GM23248 (cell line): ENCODE measurements around the gene CROCC2. TPM values are rescaled to one million over a fixed set of nuclear protein-coding genes. Genes with fewer than 3 reads are reported as not detected.
A peak's percentile ranks its signal among the peaks of the same experiment; 100 is the strongest.

ENCODE experiments used
- DNase-seq: peaks from one replicate; pipeline ENCODE4 v3.0.0-alpha.2; 2015
- H2AFZ ChIP-seq: fragments of 200-600 bp; sonication (generic); 2 replicates; pipeline ENCODE4 v1.6.1; 2016; ENCODE audit warnings: antibody characterized with exemption
- H3F3A ChIP-seq: fragments of 200-600 bp; sonication (generic); 2 replicates; pipeline ENCODE4 v1.6.1; 2016; ENCODE audit warnings: mild to moderate bottlenecking, antibody characterized with exemption, mixed run types; ENCODE audit not compliant: insufficient read depth
- H3K27ac ChIP-seq: fragments of 200-600 bp; sonication (generic); 2 replicates; pipeline ENCODE4 v1.5.1; 2016; ENCODE audit warnings: mild to moderate bottlenecking
- H3K27me3 ChIP-seq: fragments of 200-600 bp; sonication (generic); replicated peaks from 2 replicates; pipeline ENCODE4 v1.6.1; 2016; ENCODE audit warnings: mild to moderate bottlenecking; ENCODE audit not compliant: insufficient read depth
- H3K36me3 ChIP-seq: fragments of 200-600 bp; sonication (generic); 2 replicates; pipeline ENCODE4 v1.6.1; 2016; ENCODE audit warnings: low read depth, mild to moderate bottlenecking
- H3K4me1 ChIP-seq: fragments of 200-600 bp; sonication (generic); 2 replicates; pipeline ENCODE4 v1.6.1; 2016; ENCODE audit warnings: mild to moderate bottlenecking; ENCODE audit not compliant: insufficient read depth
- H3K4me2 ChIP-seq: fragments of 200-600 bp; sonication (generic); one replicate; pipeline ENCODE4 v1.6.1; 2016; ENCODE audit warnings: mild to moderate bottlenecking; ENCODE audit not compliant: unreplicated experiment
- H3K4me3 ChIP-seq: fragments of 200-600 bp; sonication (generic); 2 replicates; pipeline ENCODE4 v1.5.1; 2016; ENCODE audit warnings: mild to moderate bottlenecking
- H3K79me2 ChIP-seq: fragments of 200-600 bp; sonication (generic); 2 replicates; pipeline ENCODE4 v1.6.1; 2016; ENCODE audit warnings: mild to moderate bottlenecking; ENCODE audit not compliant: insufficient read depth
- H3K9ac ChIP-seq: fragments of 200-600 bp; sonication (generic); 2 replicates; pipeline ENCODE4 v1.6.1; 2016; ENCODE audit warnings: mild to moderate bottlenecking
- H3K9me2 ChIP-seq: fragments of 200-600 bp; sonication (generic); 2 replicates; pipeline ENCODE4 v1.6.1; 2016; ENCODE audit warnings: mixed run types, mild to moderate bottlenecking, moderate library complexity; ENCODE audit not compliant: insufficient read depth
- H3K9me3 ChIP-seq: fragments of 200-600 bp; sonication (generic); one replicate; pipeline ENCODE4 v1.6.1; 2017; ENCODE audit warnings: low read depth
- H4K20me1 ChIP-seq: fragments of 200-600 bp; sonication (generic); 2 replicates; pipeline ENCODE4 v1.6.0; 2016; ENCODE audit not compliant: insufficient read depth
- EZH2 ChIP-seq: fragments of 200-600 bp; sonication (generic); IDR thresholded peaks from 2 replicates; pipeline ENCODE4 v1.6.1; 2018; ENCODE audit warnings: antibody characterized with exemption, mild to moderate bottlenecking; ENCODE audit not compliant: insufficient read depth, poor library complexity, severe bottlenecking
- EZH2phosphoT487 ChIP-seq: fragments of 200-600 bp; sonication (generic); IDR thresholded peaks from 2 replicates; pipeline ENCODE4 v1.6.1; 2018; ENCODE audit warnings: antibody characterized with exemption, moderate library complexity, mild to moderate bottlenecking, low read depth; ENCODE audit not compliant: insufficient read depth
- WGBS, 2 experiments: methylation state at CpG; one replicate each; pipeline ENCODE4 v1.1.6; 2015 to 2017; ENCODE audit warnings: low lambda C conversion rate in 2 of 2, low coverage in 1 of 2; ENCODE audit errors: missing lambda C conversion rate in 2 of 2; 5-methylcytosine and 5-hydroxymethylcytosine counted together
- in situ Hi-C: fragments of 300-500 bp; cut with MboI; formaldehyde crosslinking; loops from 2 replicates; pipeline ENCODE4 v1.15.0; 2020
- polyA plus RNA-seq: library from polyadenylated mRNA; unstranded; fragments of >200 nt; fragmentation: Nextera tagmentation; extraction: Ambion mirVana; gene quantifications from 2 replicates; pipeline ENCODE4 v1.2.1, GENCODE V29; 2016
- total RNA-seq: library from RNA; depleted of rRNA; stranded (reverse); fragments of >200 nt; shearing (Covaris generic); gene quantifications from 2 replicates; pipeline ENCODE4 v1.2.3, GENCODE V29; 2014

CROCC2 gene
- total and polyA plus RNA-seq, 2 experiments from 2014 or later, result under 0.01 TPM; not detected in 1

GRCh38 chr2:240894006-240894405 lies 12.1 kb upstream of the CROCC2 start:
- in situ Hi-C loops, result no loop called here

GRCh38 chr2:240894836-240895558 lies 11.1 kb upstream of the CROCC2 start:
- no peak overlapping the region for H3K4me2 ChIP-seq
- no peaks in the 10 kb centered on the region for H3K9me2 ChIP-seq
- TF ChIP-seq EZH2phosphoT487, result no peak
- no peak for TF ChIP-seq EZH2
- H3K9me3 ChIP-seq, result no peaks in the 10 kb centered on the region
- no peaks in the 10 kb centered on the region for H3K36me3 ChIP-seq
- no peaks in the 10 kb centered on the region for H3F3A ChIP-seq
- H2AFZ ChIP-seq, result no peak overlapping the region
- no peak overlapping the region for H3K4me3 ChIP-seq
- in situ Hi-C loops, result no loop called here
- no peak overlapping the region for H3K9ac ChIP-seq
- DNase-seq, result no peak
- no peaks in the 10 kb centered on the region for H3K27me3 ChIP-seq
- no peaks in the 10 kb centered on the region for H3K4me1 ChIP-seq
- 83 to 85% methylated on average over 28 of the region's 28 CpGs for WGBS, 2 experiments
- no peaks in the 10 kb centered on the region for H3K79me2 ChIP-seq
- no peaks in the 10 kb centered on the region for H4K20me1 ChIP-seq
- H3K27ac ChIP-seq, result no peak overlapping the region

More at GRCh38 chr2:240894006-240894405, 12.1 kb upstream of the CROCC2 start:
- H3K9ac ChIP-seq, result no peak overlapping the region
- H3K27me3 ChIP-seq, result no peaks in the 10 kb centered on the region
- no peak overlapping the region for H2AFZ ChIP-seq
- no peak overlapping the region for H3K4me2 ChIP-seq
- no peaks in the 10 kb centered on the region for H3K9me2 ChIP-seq
- H3K4me1 ChIP-seq, result no peaks in the 10 kb centered on the region
- WGBS, 2 experiments, result 79 to 83% methylated on average over 8 to 9 of the region's 9 CpGs
- H3K79me2 ChIP-seq, result no peaks in the 10 kb centered on the region
- H4K20me1 ChIP-seq, result no peaks in the 10 kb centered on the region
- no peak for TF ChIP-seq EZH2
- TF ChIP-seq EZH2phosphoT487, result no peak
- DNase-seq, result peak; percentile 24
- no peaks in the 10 kb centered on the region for H3K9me3 ChIP-seq
- H3F3A ChIP-seq, result no peaks in the 10 kb centered on the region
- H3K36me3 ChIP-seq, result no peaks in the 10 kb centered on the region
- H3K4me3 ChIP-seq, result no peak overlapping the region
- H3K27ac ChIP-seq, result no peak overlapping the region

- H3K9ac ChIP-seq, result no peak within 1 kb of the TSS
- H3K9me2 ChIP-seq, result no peaks in the 10 kb centered on the region
- no peaks in the 10 kb centered on the region for H3K36me3 ChIP-seq
- H3K4me2 ChIP-seq, result no peak within 1 kb of the TSS
- in situ Hi-C loops, result no loop called here
- no peak within 1 kb of the TSS for H2AFZ ChIP-seq
- TF ChIP-seq EZH2phosphoT487, result no peak
- no peak for TF ChIP-seq EZH2
- WGBS, 2 experiments, result 82 to 83% methylated on average over 19 to 24 of the region's 24 CpGs
- no peaks in the 10 kb centered on the region for H3K4me1 ChIP-seq
- no peaks in the 10 kb centered on the region for H3K27me3 ChIP-seq
- no peaks in the 10 kb centered on the region for H3K79me2 ChIP-seq
- H4K20me1 ChIP-seq, result no peaks in the 10 kb centered on the region
- no peaks in the 10 kb centered on the region for H3F3A ChIP-seq
- no peak within 1 kb of the TSS for H3K4me3 ChIP-seq
- DNase-seq, result no peak
- no peaks in the 10 kb centered on the region for H3K9me3 ChIP-seq
- no peak within 1 kb of the TSS for H3K27ac ChIP-seq
Measured at GRCh38 chr2:240895656-240896388, 10.3 kb upstream of the CROCC2 start, which contains the start of gene MAB21L4. TSS of gene MAB21L4 (minus strand) at chr2:240896156. CDS start at chr2:240895997, 159 bp downstream.

- H3F3A ChIP-seq, result no peaks in the 10 kb centered on the region
- H3K4me3 ChIP-seq, result no peak overlapping the region
- H2AFZ ChIP-seq, result no peak overlapping the region
- H3K27ac ChIP-seq, result no peak overlapping the region
- H3K9me2 ChIP-seq, result no peaks in the 10 kb centered on the region
- H3K4me2 ChIP-seq, result no peak overlapping the region
- in situ Hi-C loops, result no loop called here
- H3K27me3 ChIP-seq, result no peaks in the 10 kb centered on the region
- no peaks in the 10 kb centered on the region for H3K36me3 ChIP-seq
- no peaks in the 10 kb centered on the region for H3K9me3 ChIP-seq
- WGBS, 2 experiments, result 36 to 49% methylated on average over 3 of the region's 7 CpGs
- H3K9ac ChIP-seq, result no peak overlapping the region
- no peak for TF ChIP-seq EZH2
- no peak for TF ChIP-seq EZH2phosphoT487
- no peaks in the 10 kb centered on the region for H3K4me1 ChIP-seq
- no peak for DNase-seq
- H3K79me2 ChIP-seq, result no peaks in the 10 kb centered on the region
- no peaks in the 10 kb centered on the region for H4K20me1 ChIP-seq
Measured at GRCh38 chr2:240896394-240896793, 9.7 kb upstream of the CROCC2 start.
